Ureter (tissue), 1 donor: Measurements from ENCODE around the gene NFYC. TPM values are rescaled to one million over a fixed set of nuclear protein-coding genes. Genes with fewer than 3 reads are reported as not detected.
A peak's percentile ranks its signal among the peaks of the same experiment; 100 is the strongest.

Experiments
- DNase-seq: peaks from one replicate; pipeline ENCODE4 v3.0.0-alpha.2; 2020; ENCODE audit warnings: low spot score
- total RNA-seq: library from RNA; stranded (reverse); gene quantifications from one replicate; pipeline ENCODE4 v1.2.4, GENCODE V29; 2023
- donor health status: DM: yes; HTN: yes; CAD: no.

Gene NFYC
- total RNA-seq, 1 donor from 2014 or later = 81.4 TPM

GRCh38 chr1:40796939-40797667 is 105.6 kb downstream of the NFYC start:
- no peak for DNase-seq

- no peak for DNase-seq
These were observed 106.1 kb downstream of the NFYC start for GRCh38 chr1:40797668-40798010.

- DNase-seq = no peak
These were observed 107.1 kb downstream of the NFYC start for GRCh38 chr1:40798366-40799281.

- no peak for DNase-seq
These were observed 107.9 kb downstream of the NFYC start for GRCh38 chr1:40799351-40799867.

GRCh38 chr1:40801742-40802077 is 110.2 kb downstream of the NFYC start:
- DNase-seq = no peak

- peak; percentile 86 for DNase-seq
These were observed 110.7 kb downstream of the NFYC start for GRCh38 chr1:40802078-40802741.

GRCh38 chr1:40802742-40803113 is 111.2 kb downstream of the NFYC start:
- DNase-seq = no peak

GRCh38 chr1:40803447-40803846 is 111.9 kb downstream of the NFYC start:
- DNase-seq = no peak

- no peak for DNase-seq
These were observed 112.4 kb downstream of the NFYC start for GRCh38 chr1:40803902-40804301.

- no peak for DNase-seq
These were observed 114.7 kb downstream of the NFYC start for GRCh38 chr1:40806240-40806639.

- peak; percentile 78 for DNase-seq
These were observed 115.5 kb downstream of the NFYC start for GRCh38 chr1:40806731-40807695.

GRCh38 chr1:40808002-40808401 is 116.5 kb downstream of the NFYC start:
- no peak for DNase-seq

GRCh38 chr1:40808444-40808843 is 116.9 kb downstream of the NFYC start:
- no peak for DNase-seq

GRCh38 chr1:40808909-40809308 is 117.4 kb downstream of the NFYC start:
- no peak for DNase-seq

GRCh38 chr1:40810927-40811326 is 119.4 kb downstream of the NFYC start:
- DNase-seq = no peak

GRCh38 chr1:40815420-40815819 is 123.9 kb downstream of the NFYC start:
- no peak for DNase-seq

GRCh38 chr1:40817791-40818263 is 126.3 kb downstream of the NFYC start:
- DNase-seq = no peak

- DNase-seq = peak; percentile 83
These were observed 126.9 kb downstream of the NFYC start for GRCh38 chr1:40818264-40818961.

- no peak for DNase-seq
These were observed 127.6 kb downstream of the NFYC start for GRCh38 chr1:40819101-40819500.

- no peak for DNase-seq
These were observed 128.8 kb downstream of the NFYC start for GRCh38 chr1:40820251-40820797.
